Right lung (tissue), 5 donors: ENCODE results near the gene NFKBIE. TPM values are rescaled to one million over a fixed set of nuclear protein-coding genes. Genes with fewer than 3 reads are reported as not detected.

ENCODE experiments used
- DNase-seq, 2 donors: peaks; one replicate each; pipeline ENCODE4 v3.0.0-alpha.2; 2013
- polyA plus RNA-seq, 5 donors: library from polyadenylated mRNA; unstranded; fragments of 120-200 nt; gene quantifications; one replicate each; pipeline versions ENCODE4 v1.2.1 to v1.2.3, GENCODE V29; 2013; ENCODE audit warnings: inconsistent platforms in 1 of 5, low replicate concordance in 1 of 5; ENCODE audit not compliant: insufficient read length in 5 of 5, insufficient read depth in 1 of 5

The NFKBIE gene
- polyA plus RNA-seq, 5 donors = 7.2 to 10.1 (median 8.5) TPM

- DNase-seq = no peak
Observed at GRCh38 chr6:44227148-44227793, 38.1 kb downstream of the NFKBIE start.

GRCh38 chr6:44226368-44227147 lies 38.8 kb downstream of the NFKBIE start:
- DNase-seq = no peak

GRCh38 chr6:44225579-44226325 lies 39.6 kb downstream of the NFKBIE start:
- no peak for DNase-seq

- DNase-seq = no peak
Observed at GRCh38 chr6:44224965-44225305, 40.4 kb downstream of the NFKBIE start.

- DNase-seq = no peak
Observed at GRCh38 chr6:44224029-44224964, 41.1 kb downstream of the NFKBIE start.

- peak in 1 of 2 donors; percentile 53 for DNase-seq
Observed at GRCh38 chr6:44223319-44224028, 41.9 kb downstream of the NFKBIE start, which contains the start of gene SLC29A1. TSS of gene SLC29A1 (plus strand) at chr6:44223595. CDS start at chr6:44227314, 3,719 bp downstream.

GRCh38 chr6:44222486-44223318 lies 42.6 kb downstream of the NFKBIE start:
- no peak for DNase-seq

- DNase-seq = no peak
Observed at GRCh38 chr6:44221961-44222335, 43.4 kb downstream of the NFKBIE start.

GRCh38 chr6:44221291-44221960 lies 43.9 kb downstream of the NFKBIE start:
- peak in 1 of 2 donors; percentile 81 for DNase-seq

- DNase-seq = no peak
Observed at GRCh38 chr6:44220913-44221290, 44.4 kb downstream of the NFKBIE start.

- no peak for DNase-seq
Observed at GRCh38 chr6:44219815-44220784, 45.3 kb downstream of the NFKBIE start.

- peak; percentile 92 to 94 for DNase-seq
Observed at GRCh38 chr6:44219053-44219814, 46.1 kb downstream of the NFKBIE start.

GRCh38 chr6:44217332-44218143 lies 47.8 kb downstream of the NFKBIE start:
- no peak for DNase-seq

- no peak for DNase-seq
Observed at GRCh38 chr6:44216677-44217331, 48.5 kb downstream of the NFKBIE start, which contains the start of gene MYMX. TSS of gene MYMX (plus strand) at chr6:44216926. CDS start at chr6:44217472, 546 bp downstream.

GRCh38 chr6:44214307-44214706 lies 51.0 kb downstream of the NFKBIE start:
- DNase-seq = no peak

- no peak for DNase-seq
Observed at GRCh38 chr6:44211284-44211683, 54.1 kb downstream of the NFKBIE start.
